ENCODE results near the gene TLX1.

Gene TLX1

GRCh38 chr10:101091546-101092290 is 39.4 kb upstream of the TLX1 start:
- TF ChIP-seq CTCF (IDR thresholded peaks at IDR 0.05; ENCODE audit: low read depth, low read length): no peak
- no peak overlapping the region for H3K4me3 ChIP-seq (ENCODE audit: low read depth, low read length)

GRCh38 chr10:101092881-101093354 is 38.2 kb upstream of the TLX1 start:
- no peak overlapping the region for H3K4me3 ChIP-seq (ENCODE audit: low read depth, low read length)
- TF ChIP-seq CTCF (IDR thresholded peaks at IDR 0.05; ENCODE audit: low read depth, low read length): no peak

- TF ChIP-seq CTCF (IDR thresholded peaks at IDR 0.05; ENCODE audit: low read depth, low read length): no peak
- no peak overlapping the region for H3K4me3 ChIP-seq (ENCODE audit: low read depth, low read length)
Measured at GRCh38 chr10:101094121-101094879, 36.8 kb upstream of the TLX1 start.

GRCh38 chr10:101095004-101095403 is 36.1 kb upstream of the TLX1 start:
- no peak overlapping the region for H3K4me3 ChIP-seq (ENCODE audit: low read depth, low read length)
- no peak for TF ChIP-seq CTCF (IDR thresholded peaks at IDR 0.05; ENCODE audit: low read depth, low read length)

GRCh38 chr10:101095550-101096213 is 35.4 kb upstream of the TLX1 start:
- no peak overlapping the region for H3K4me3 ChIP-seq (ENCODE audit: low read depth, low read length)
- TF ChIP-seq CTCF (IDR thresholded peaks at IDR 0.05; ENCODE audit: low read depth, low read length): peak; percentile 91

- no peak overlapping the region for H3K4me3 ChIP-seq (ENCODE audit: low read depth, low read length)
- no peak for TF ChIP-seq CTCF (IDR thresholded peaks at IDR 0.05; ENCODE audit: low read depth, low read length)
Measured at GRCh38 chr10:101096378-101096777, 34.7 kb upstream of the TLX1 start.

Measured in WI38 (cell line).